GM21390 (cell line): Measurements from ENCODE around the gene ADGRB3.

Experiments
- ATAC-seq: cut with Tn5 transposase; IDR thresholded peaks from one replicate; pipeline ENCODE4 v1.9.1; 2021; ENCODE audit not compliant: unreplicated experiment

The ADGRB3 gene

GRCh38 chr6:68634726-68635411, at the start of gene ADGRB3:
TSS of gene ADGRB3 (plus strand) at chr6:68635282. CDS start at chr6:68638676, 3,394 bp downstream.
- ATAC-seq, result peak; percentile 83

- ATAC-seq, result no peak
Measured at GRCh38 chr6:68593558-68593957, 41.5 kb upstream of the ADGRB3 start.

- ATAC-seq, result no peak
Measured at GRCh38 chr6:68597642-68598041, 37.4 kb upstream of the ADGRB3 start.

- no peak for ATAC-seq
Measured at GRCh38 chr6:68615938-68616337, 19.1 kb upstream of the ADGRB3 start.

GRCh38 chr6:68625998-68626397, 9.1 kb upstream of the ADGRB3 start:
- no peak for ATAC-seq

- ATAC-seq, result no peak
Measured at GRCh38 chr6:68628161-68628560, 6.9 kb upstream of the ADGRB3 start.

- no peak for ATAC-seq
Measured at GRCh38 chr6:68632734-68633133, 2.3 kb upstream of the ADGRB3 start.

GRCh38 chr6:68633281-68633971, 1.7 kb upstream of the ADGRB3 start:
- ATAC-seq, result no peak

GRCh38 chr6:68633972-68634725, 933 bp upstream of the ADGRB3 start:
- ATAC-seq, result peak; percentile 1

GRCh38 chr6:68635412-68635705, 277 bp downstream of the ADGRB3 start:
- peak; percentile 0 for ATAC-seq

- ATAC-seq, result no peak
Measured at GRCh38 chr6:68635706-68636513, 828 bp downstream of the ADGRB3 start.

- ATAC-seq, result no peak
Measured at GRCh38 chr6:68636666-68637065, 1.6 kb downstream of the ADGRB3 start.

GRCh38 chr6:68637071-68637470, 2.0 kb downstream of the ADGRB3 start:
- ATAC-seq, result no peak

GRCh38 chr6:68637782-68638181, 2.7 kb downstream of the ADGRB3 start:
- ATAC-seq, result no peak

- no peak for ATAC-seq
Measured at GRCh38 chr6:68638230-68638900, 3.3 kb downstream of the ADGRB3 start.

- no peak for ATAC-seq
Measured at GRCh38 chr6:68639211-68639610, 4.1 kb downstream of the ADGRB3 start.

- ATAC-seq, result no peak
Measured at GRCh38 chr6:68639826-68640490, 4.9 kb downstream of the ADGRB3 start.

GRCh38 chr6:68640491-68640835, 5.4 kb downstream of the ADGRB3 start:
- ATAC-seq, result no peak

GRCh38 chr6:68641172-68641571, 6.1 kb downstream of the ADGRB3 start:
- ATAC-seq, result no peak

- no peak for ATAC-seq
Measured at GRCh38 chr6:68642081-68642480, 7.0 kb downstream of the ADGRB3 start.
